ENCODE results near the gene TIAM2. TPM values are rescaled to one million over a fixed set of nuclear protein-coding genes. Genes with fewer than 3 reads are reported as not detected.
"Not testable (repeated sequence)": the region's sequence is repeated elsewhere in the genome, so short reads cannot be mapped to it uniquely, and the experiment has no call there.

The TIAM2 gene
- total RNA-seq, 1 donor from 2014 or later: 5.9 TPM

GRCh38 chr6:155010940-155011339 lies 15.8 kb downstream of the TIAM2 start:
- DNase-seq (no peak), ATAC-seq (no peak)
- Histone ChIP-seq H3K9me3 (no peaks in the 10 kb centered on the region), H3K27ac (no peak overlapping the region), H3K27me3 (ENCODE audit: low read depth) (no peaks in the 10 kb centered on the region), H3K4me1 (no peaks in the 10 kb centered on the region), H3K4me3 (no peak overlapping the region), H3K36me3 (no peaks in the 10 kb centered on the region)
- TF ChIP-seq CTCF (IDR thresholded peaks at IDR 0.05): no peak
- intact Hi-C loops (cut with DNase I): no loop called here

DNA sequence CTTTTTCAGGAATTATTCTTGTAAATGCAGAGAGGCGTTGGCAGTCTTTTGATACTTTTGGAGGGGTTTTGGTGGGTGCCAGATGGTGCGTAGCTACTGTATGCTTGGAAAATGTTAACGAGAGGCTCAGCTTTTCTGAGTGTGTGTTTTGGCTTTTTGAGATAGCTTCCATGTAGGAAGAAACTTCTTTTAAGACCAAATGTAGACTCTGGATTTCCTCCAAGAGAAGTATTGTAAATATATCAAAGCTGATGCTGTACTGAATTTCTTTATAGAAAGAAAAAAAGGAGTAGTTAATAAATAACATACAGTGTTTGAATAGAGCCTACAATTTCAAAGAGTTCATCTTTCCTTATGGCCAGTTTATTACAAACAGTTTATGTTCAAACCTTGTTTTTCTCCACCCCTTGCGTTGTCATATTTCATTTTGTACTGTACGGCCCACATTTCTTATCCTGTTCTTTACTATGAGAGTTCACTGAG lies 16.7 kb downstream of the TIAM2 start:
- Histone ChIP-seq H3K9me3 (no peaks in the 10 kb centered on the region), H3K4me1 (no peaks in the 10 kb centered on the region), H3K4me3 (no peak overlapping the region), H3K27me3 (ENCODE audit: low read depth) (no peaks in the 10 kb centered on the region), H3K36me3 (no peaks in the 10 kb centered on the region), H3K27ac (no peak overlapping the region)
- ATAC-seq (no peak), DNase-seq (no peak)
- intact Hi-C loops (cut with DNase I): no loop called here
- TF ChIP-seq CTCF (IDR thresholded peaks at IDR 0.05): no peak

- DNase-seq (no peak), ATAC-seq (no peak)
- TF ChIP-seq CTCF (IDR thresholded peaks at IDR 0.05): no peak
- no peak overlapping the region for H3K27ac ChIP-seq
- H3K27me3 ChIP-seq (ENCODE audit: low read depth): no peaks in the 10 kb centered on the region
- intact Hi-C loops (cut with DNase I): no loop called here
- no peaks in the 10 kb centered on the region for H3K4me1 ChIP-seq
- no peaks in the 10 kb centered on the region for H3K36me3 ChIP-seq
- H3K4me3 ChIP-seq: no peak overlapping the region
- H3K9me3 ChIP-seq: no peaks in the 10 kb centered on the region
Measured at GRCh38 chr6:155013457-155013876, 18.4 kb downstream of the TIAM2 start.

DNA sequence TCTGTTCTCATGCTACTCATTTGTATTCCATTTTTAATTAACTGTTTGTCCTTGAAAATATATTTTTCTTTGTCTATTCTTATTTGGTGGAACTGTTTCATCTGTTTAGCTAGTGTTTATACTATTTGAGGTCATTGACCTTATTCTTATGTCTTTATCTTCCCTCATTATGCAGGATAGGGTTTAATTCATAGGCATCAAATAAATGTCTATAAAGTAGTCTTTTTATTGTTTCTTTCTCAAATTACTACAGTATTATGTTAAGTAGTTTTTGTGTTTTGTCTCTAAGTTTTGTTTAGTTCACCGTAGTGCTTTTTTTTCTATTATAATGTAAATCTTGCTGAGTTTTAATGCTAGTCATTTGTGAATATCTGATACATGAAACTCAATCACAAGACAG lies 19.0 kb downstream of the TIAM2 start:
- DNase-seq: no peak
- H3K9me3 ChIP-seq: no peaks in the 10 kb centered on the region
- no peak overlapping the region for H3K4me3 ChIP-seq
- H3K36me3 ChIP-seq: no peaks in the 10 kb centered on the region
- no peak for TF ChIP-seq CTCF (IDR thresholded peaks at IDR 0.05)
- no peaks in the 10 kb centered on the region for H3K27me3 ChIP-seq (ENCODE audit: low read depth)
- intact Hi-C loops (cut with DNase I): no loop called here
- H3K4me1 ChIP-seq: no peaks in the 10 kb centered on the region
- H3K27ac ChIP-seq: no peak overlapping the region
- no peak for ATAC-seq

DNA sequence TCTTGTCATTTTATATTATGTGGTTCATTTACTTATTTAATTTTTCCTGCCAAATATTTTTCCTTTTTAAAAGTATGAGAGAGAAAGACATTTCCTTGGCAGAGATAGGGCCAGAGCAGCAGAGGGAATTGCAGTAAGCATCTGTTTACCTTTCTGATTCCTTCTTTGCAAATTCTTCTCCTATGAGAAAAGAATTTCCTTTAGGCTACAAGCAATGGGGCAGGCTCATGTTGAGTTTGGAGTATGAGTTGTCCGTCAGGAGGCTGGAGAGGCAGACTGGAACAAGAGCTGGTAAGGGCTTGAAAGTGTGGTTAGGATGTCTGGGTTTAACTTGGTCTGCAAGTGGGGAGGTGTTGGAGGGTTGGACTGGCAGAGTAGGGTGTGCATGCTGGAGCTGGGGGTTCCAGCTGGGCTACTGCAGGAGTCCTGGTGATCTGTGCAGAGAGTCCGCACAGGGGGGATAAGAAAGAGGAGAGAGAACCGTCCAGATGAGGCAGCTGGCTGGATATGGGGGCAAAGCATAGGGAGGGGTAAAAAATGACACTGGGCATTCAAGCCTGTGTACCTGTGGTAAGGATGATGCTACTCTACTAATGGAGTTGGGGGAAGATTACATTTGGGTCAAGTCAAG lies 19.7 kb downstream of the TIAM2 start:
- no peaks in the 10 kb centered on the region for H3K4me1 ChIP-seq
- H3K27ac ChIP-seq: no peak overlapping the region
- DNase-seq: no peak
- ATAC-seq: no peak
- intact Hi-C loops (cut with DNase I): no loop called here
- H3K36me3 ChIP-seq: no peaks in the 10 kb centered on the region
- TF ChIP-seq CTCF (IDR thresholded peaks at IDR 0.05): no peak
- no peak overlapping the region for H3K4me3 ChIP-seq
- no peaks in the 10 kb centered on the region for H3K27me3 ChIP-seq (ENCODE audit: low read depth)
- no peaks in the 10 kb centered on the region for H3K9me3 ChIP-seq

- H3K9me3 ChIP-seq; H3K27me3 ChIP-seq (ENCODE audit: low read depth); intact Hi-C loops (cut with DNase I); H3K36me3 ChIP-seq; H3K27ac ChIP-seq; DNase-seq; H3K4me1 ChIP-seq; H3K4me3 ChIP-seq; ATAC-seq: not testable (repeated sequence)
Measured at GRCh38 chr6:155018415-155018814, 23.3 kb downstream of the TIAM2 start.

All from lower lobe of right lung (tissue), 2 donors.